CD4-positive, alpha-beta T cell treated with Interleukin-15 for 4 hours (primary cell): ENCODE results near the gene MGMT.

Source experiments
- DNase-seq: peaks from one replicate; pipeline ENCODE4 v3.0.0-alpha.2; 2020; ENCODE audit warnings: low spot score

Gene MGMT

GRCh38 chr10:129808092-129808983, 341.3 kb downstream of the MGMT start:
- DNase-seq, result no peak

- DNase-seq, result no peak
Observed at GRCh38 chr10:129809431-129809830, 342.4 kb downstream of the MGMT start.

- no peak for DNase-seq
Observed at GRCh38 chr10:129809841-129810240, 342.8 kb downstream of the MGMT start.

GRCh38 chr10:129811208-129811607, 344.2 kb downstream of the MGMT start:
- DNase-seq, result no peak

- DNase-seq, result no peak
Observed at GRCh38 chr10:129812398-129812797, 345.4 kb downstream of the MGMT start.

- DNase-seq, result no peak
Observed at GRCh38 chr10:129814681-129815646, 347.9 kb downstream of the MGMT start.

GRCh38 chr10:129815898-129816655, 349.0 kb downstream of the MGMT start:
- DNase-seq, result no peak

- DNase-seq, result no peak
Observed at GRCh38 chr10:129816656-129817045, 349.6 kb downstream of the MGMT start.
